ENCODE measurements around the gene NMNAT2.

DNA sequence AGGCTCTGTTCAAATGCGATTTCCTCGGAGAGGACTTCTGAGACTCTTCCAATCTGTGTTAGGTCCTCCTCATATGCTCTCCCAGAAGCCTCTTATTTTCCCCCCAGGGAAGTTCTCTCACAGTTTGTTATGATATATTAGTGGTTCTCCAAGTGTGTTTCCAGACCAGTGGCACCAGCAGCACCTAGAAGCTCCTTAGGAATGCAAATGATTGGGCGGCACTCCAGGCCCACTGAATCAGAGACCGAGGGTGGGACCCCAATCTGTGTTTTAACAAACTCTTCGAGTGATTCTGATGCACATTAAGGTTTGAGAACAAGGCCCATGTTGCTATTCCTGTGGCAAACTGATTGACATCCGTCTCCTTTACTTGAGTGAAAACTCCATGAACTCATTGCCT lies 63.0 kb downstream of the NMNAT2 start:
- TF ChIP-seq, protein P1, sequence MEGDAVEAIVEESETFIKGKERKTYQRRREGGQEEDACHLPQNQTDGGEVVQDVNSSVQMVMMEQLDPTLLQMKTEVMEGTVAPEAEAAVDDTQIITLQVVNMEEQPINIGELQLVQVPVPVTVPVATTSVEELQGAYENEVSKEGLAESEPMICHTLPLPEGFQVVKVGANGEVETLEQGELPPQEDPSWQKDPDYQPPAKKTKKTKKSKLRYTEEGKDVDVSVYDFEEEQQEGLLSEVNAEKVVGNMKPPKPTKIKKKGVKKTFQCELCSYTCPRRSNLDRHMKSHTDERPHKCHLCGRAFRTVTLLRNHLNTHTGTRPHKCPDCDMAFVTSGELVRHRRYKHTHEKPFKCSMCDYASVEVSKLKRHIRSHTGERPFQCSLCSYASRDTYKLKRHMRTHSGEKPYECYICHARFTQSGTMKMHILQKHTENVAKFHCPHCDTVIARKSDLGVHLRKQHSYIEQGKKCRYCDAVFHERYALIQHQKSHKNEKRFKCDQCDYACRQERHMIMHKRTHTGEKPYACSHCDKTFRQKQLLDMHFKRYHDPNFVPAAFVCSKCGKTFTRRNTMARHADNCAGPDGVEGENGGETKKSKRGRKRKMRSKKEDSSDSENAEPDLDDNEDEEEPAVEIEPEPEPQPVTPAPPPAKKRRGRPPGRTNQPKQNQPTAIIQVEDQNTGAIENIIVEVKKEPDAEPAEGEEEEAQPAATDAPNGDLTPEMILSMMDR (IDR thresholded peaks at IDR 0.05): no peak
- no peak for TF ChIP-seq POLR2AphosphoS5 (IDR thresholded peaks at IDR 0.05)
- TF ChIP-seq EP300 (IDR thresholded peaks at IDR 0.05; ENCODE audit: low read depth): no peak

All from transverse colon (tissue), 4 donors.